Upper lobe of right lung (tissue), 1 donor: ENCODE results near the gene UBR3. TPM values are rescaled to one million over a fixed set of nuclear protein-coding genes. Genes with fewer than 3 reads are reported as not detected.

ENCODE experiments used
- ATAC-seq: fragments of 200-7000 bp; cut with Tn5 transposase; one replicate; pipeline ENCODE4 v1.9.1; 2020; ENCODE audit warnings: mild to moderate bottlenecking, moderate library complexity
- DNase-seq: peaks from one replicate; pipeline ENCODE4 v3.0.0-alpha.2; 2020
- H3K27ac ChIP-seq: fragments of 200-600 bp; one replicate; pipeline ENCODE4 v1.8.0; 2022
- H3K27me3 ChIP-seq: fragments of 200-600 bp; one replicate; pipeline ENCODE4 v1.8.0; 2022; ENCODE audit warnings: mild to moderate bottlenecking
- H3K36me3 ChIP-seq: fragments of 200-600 bp; one replicate; pipeline ENCODE4 v1.8.0; 2022
- H3K4me1 ChIP-seq: fragments of 200-600 bp; one replicate; pipeline ENCODE4 v1.8.0; 2022
- H3K4me3 ChIP-seq: fragments of 200-600 bp; one replicate; pipeline ENCODE4 v1.8.0; 2022; ENCODE audit warnings: mild to moderate bottlenecking
- H3K9me3 ChIP-seq: fragments of 200-600 bp; one replicate; pipeline ENCODE4 v1.8.0; 2022
- intact Hi-C: fragments of 100-400 bp; cut with DNase I; formaldehyde crosslinking; loops from one replicate; pipeline ENCODE4 v1.11.0; 2022
- total RNA-seq: library from RNA; stranded (reverse); fragmentation: NEBNext Ultra II Directional; extraction: Animal tissue kit (Norgen Biotek cat#: 25700); gene quantifications from one replicate; pipeline ENCODE4 v1.2.1, GENCODE V29; 2021
- TF ChIP-seq, protein P1 (sequence below): fragments of 200-600 bp; IDR thresholded peaks from one replicate; pipeline ENCODE4 v1.8.0; 2022; ENCODE audit warnings: antibody characterized with exemption
- donor health status: DM: no; HTN: yes; CAD: no; lungs with severe emphysema.

UBR3 gene
- total RNA-seq, 1 donor from 2014 or later = 42.8 TPM

DNA sequence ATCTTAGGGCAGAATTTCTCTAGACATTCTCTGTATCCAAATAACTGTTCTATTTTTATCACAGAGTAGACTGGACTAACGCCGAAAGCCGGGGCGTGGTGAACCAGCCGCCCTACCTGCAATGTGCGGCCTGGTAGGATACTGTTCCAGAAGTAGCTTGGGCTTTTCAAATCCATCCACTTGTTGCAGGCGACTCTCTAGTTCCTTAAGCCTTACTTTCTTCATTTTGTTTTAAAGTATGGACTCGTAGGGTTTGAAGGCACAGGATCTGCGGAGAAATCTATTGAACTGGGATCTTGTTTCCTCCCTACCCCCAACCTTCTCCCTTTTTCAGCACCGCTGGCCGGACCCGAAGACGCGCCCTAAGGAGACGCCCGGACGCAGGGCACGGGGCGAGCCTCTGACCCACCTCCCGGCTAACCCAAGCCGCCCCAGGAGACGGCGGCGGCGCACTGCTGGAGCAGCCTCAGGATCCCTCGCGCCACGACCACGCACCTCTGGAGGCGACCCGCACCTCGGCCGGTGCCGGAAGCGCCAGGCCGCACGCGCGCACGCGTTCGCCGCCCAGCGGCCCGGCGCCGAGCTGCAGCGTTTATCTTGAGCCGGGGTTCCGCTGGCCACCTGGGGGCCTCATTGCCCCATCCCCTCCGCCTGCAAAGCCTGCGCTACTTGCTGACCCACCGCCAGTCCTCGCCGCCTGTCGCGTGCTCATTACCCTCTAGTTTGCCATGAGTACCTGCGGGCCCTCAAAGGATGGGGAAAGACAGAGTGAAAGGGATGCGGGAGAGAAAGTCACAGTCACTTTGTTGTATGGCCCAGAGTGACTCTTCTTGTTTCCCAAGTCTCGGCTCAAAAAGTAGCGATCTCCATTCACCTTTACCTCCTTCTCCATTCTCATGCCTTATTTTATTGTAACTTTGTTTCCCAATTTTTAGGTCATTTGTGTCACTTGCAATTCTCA, 2.6 kb upstream of the UBR3 start, which contains the start of gene METTL5:
METTL5 (minus strand) TSS at position 533 of the 961 bp plus-strand sequence; CDS start at position 225, 308 bp downstream.
- Histone ChIP-seq H3K4me3 (peak within 1 kb of the TSS; percentile 89), H3K36me3 (no peaks in the 10 kb centered on the region), H3K4me1 (peaks cover 34% of the 10 kb centered on the region), H3K9me3 (no peaks in the 10 kb centered on the region), H3K27ac (peak within 1 kb of the TSS; percentile 85), H3K27me3 (no peaks in the 10 kb centered on the region)
- intact Hi-C loops = no loop called here
- ATAC-seq (peak; percentile 90), DNase-seq (peak; percentile 92)
- TF ChIP-seq, protein P1, sequence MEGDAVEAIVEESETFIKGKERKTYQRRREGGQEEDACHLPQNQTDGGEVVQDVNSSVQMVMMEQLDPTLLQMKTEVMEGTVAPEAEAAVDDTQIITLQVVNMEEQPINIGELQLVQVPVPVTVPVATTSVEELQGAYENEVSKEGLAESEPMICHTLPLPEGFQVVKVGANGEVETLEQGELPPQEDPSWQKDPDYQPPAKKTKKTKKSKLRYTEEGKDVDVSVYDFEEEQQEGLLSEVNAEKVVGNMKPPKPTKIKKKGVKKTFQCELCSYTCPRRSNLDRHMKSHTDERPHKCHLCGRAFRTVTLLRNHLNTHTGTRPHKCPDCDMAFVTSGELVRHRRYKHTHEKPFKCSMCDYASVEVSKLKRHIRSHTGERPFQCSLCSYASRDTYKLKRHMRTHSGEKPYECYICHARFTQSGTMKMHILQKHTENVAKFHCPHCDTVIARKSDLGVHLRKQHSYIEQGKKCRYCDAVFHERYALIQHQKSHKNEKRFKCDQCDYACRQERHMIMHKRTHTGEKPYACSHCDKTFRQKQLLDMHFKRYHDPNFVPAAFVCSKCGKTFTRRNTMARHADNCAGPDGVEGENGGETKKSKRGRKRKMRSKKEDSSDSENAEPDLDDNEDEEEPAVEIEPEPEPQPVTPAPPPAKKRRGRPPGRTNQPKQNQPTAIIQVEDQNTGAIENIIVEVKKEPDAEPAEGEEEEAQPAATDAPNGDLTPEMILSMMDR = peak; percentile 94

DNA sequence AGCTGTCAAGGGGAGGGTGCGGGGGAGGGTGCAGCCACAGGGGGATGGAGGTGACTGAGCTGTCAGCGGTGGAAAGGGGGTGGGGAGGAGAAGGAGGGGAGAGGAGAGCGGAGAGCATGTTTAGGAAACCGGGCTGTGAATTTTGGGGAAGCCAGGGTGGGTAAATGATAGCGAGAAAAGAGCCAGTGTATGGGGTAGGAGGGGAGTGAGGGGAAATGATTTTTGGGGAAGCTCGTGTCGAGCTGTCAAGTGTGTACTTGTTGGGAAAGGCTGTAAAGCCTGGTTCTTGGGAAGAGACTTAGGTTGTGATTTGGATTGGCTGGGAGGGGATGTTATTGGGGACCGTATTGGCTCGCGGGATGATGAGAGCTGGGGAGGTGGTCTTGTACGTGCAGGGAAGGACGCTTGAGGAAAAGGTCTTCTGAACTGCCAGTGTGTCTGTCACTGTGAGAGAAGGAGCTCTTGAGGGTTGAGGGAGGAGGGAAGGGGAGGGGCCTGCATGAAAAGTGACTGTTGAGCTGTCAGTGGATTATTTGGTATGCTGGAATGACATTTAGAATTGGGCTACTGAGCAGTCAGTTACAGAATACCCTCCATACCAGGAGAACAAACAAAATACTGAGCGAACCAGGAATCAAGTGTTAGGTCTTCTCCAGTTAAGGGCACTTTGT, 1.0 kb downstream of the UBR3 start:
- intact Hi-C loops = no loop called here
- ATAC-seq = peak; percentile 65

DNA sequence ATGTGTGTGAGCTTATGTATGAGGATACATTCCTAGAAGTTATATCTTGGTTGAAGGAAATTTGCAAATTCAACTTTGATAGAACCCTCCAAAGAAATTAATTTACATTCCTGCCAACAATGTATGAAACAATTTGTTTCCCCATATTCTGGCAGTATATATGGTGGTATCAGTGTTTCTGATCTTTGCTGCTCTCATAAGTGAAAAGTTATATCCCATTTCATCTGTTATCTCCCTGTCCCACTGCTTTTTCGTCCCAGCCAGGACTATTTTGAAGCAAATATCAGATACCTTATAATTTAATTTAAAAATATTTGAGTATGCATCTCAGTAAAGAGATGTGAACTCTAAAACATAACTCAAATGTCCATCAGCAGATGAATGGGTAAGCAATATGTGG, 7.1 kb downstream of the UBR3 start:
- intact Hi-C loops = no loop called here
- no peak overlapping the region for H3K4me3 ChIP-seq
- H3K4me1 ChIP-seq = peaks cover 19% of the 10 kb centered on the region
- no peaks in the 10 kb centered on the region for H3K9me3 ChIP-seq
- no peaks in the 10 kb centered on the region for H3K27me3 ChIP-seq
- no peak overlapping the region for H3K27ac ChIP-seq
- ATAC-seq = no peak
- H3K36me3 ChIP-seq = no peaks in the 10 kb centered on the region
- TF ChIP-seq, protein P1 = no peak
- no peak for DNase-seq

More for the DNA sequence above, 1.0 kb downstream of the UBR3 start:
- DNase-seq = no peak
- H3K27ac ChIP-seq = peak overlapping the region; percentile 84
- H3K4me3 ChIP-seq = peak overlapping the region; percentile 94
- H3K9me3 ChIP-seq = no peaks in the 10 kb centered on the region
- TF ChIP-seq, protein P1 = no peak
- H3K4me1 ChIP-seq = peaks cover 32% of the 10 kb centered on the region
- no peaks in the 10 kb centered on the region for H3K27me3 ChIP-seq
- H3K36me3 ChIP-seq = no peaks in the 10 kb centered on the region

DNA sequence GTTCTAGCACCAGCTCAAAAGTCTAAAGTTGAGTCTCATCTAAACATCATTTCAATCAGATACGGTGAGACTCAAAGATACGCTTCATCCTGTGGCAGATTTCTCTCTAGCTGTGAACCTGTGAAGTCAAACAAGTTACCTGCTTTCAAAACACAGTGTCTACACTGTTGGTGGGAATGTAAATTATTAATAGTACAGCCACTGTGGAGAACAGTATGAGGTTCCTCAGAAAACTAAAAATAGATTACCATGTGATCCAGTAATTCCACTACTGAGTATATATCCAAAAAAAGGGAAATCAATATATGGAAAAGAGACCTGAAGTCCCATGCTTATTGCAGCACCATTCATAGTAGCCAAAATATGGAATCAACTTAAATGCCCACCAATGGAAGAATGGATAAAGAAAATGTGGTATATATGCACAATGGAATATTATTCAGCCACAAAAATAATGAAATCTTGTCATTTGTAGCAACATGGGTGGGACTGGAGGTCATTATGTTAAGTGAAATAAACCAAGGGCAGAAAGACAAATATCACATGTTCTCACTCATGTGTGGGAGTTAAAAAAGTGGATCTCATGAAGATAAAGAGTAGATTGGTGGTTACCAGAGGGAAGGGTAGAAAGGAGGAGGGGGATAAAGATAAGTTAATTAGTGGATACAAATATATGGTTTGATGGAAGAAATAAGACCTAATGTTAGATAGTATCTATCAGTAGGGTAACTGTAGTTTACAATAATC, 11.7 kb downstream of the UBR3 start:
- Histone ChIP-seq H3K4me1 (peaks cover 22% of the 10 kb centered on the region), H3K27ac (no peak overlapping the region), H3K36me3 (peaks cover 7% of the 10 kb centered on the region), H3K4me3 (no peak overlapping the region), H3K9me3 (no peaks in the 10 kb centered on the region), H3K27me3 (no peaks in the 10 kb centered on the region)
- TF ChIP-seq, protein P1 = no peak
- ATAC-seq (no peak), DNase-seq (no peak)
- intact Hi-C loops = no loop called here

DNA sequence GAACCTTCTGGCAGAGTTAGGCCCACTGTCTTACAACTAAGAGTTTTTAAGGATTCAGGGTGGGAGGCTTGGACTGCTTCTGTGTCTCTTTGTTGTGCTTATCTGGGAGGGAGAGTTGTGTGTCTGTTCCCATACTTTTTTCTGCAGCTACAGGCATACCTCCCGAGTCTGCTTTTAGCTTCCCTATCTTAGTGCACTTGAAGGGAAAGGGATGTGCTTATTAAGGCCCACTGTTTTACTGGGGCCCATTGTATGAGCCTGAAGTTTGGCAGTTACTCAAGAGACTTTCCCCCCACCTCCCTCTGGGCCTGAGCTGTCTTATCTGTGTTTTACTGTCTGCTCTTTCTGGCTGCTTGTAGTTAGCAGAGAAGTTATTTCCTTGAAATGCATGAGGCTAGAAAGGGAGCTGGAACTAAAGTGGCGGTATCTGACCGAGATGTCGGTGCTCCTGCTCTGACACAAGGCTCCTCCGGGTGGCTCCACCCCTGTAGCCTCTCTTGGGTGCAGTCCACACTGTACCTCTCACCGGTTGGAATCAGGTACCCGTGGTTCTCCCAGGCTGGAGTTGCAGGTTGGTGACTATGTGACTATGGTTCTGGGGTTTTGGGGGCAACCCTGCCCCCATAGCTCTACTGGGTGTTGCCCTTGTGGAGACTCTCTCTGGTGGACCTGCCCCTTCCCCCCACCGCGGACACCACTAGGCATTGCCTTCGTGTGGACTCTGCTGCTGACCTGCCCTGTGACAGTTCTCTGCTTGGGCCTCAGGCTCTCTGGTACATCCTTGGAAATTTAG, 12.9 kb downstream of the UBR3 start:
- intact Hi-C loops = no loop called here
- ATAC-seq = peak; percentile 37
- no peaks in the 10 kb centered on the region for H3K27me3 ChIP-seq
- no peak for DNase-seq
- H3K9me3 ChIP-seq = no peaks in the 10 kb centered on the region
- H3K4me3 ChIP-seq = no peak overlapping the region
- peaks cover 22% of the 10 kb centered on the region for H3K4me1 ChIP-seq
- H3K36me3 ChIP-seq = peaks cover 7% of the 10 kb centered on the region
- TF ChIP-seq, protein P1 = no peak
- no peak overlapping the region for H3K27ac ChIP-seq
